K562 (cell line): ENCODE measurements around the gene TXLNA. TPM values are rescaled to one million over a fixed set of nuclear protein-coding genes. Genes with fewer than 3 reads are reported as not detected.
A peak's percentile ranks its signal among the peaks of the same experiment; 100 is the strongest.

Experiments used
- CREBBP ChIP-seq: IDR thresholded peaks from one replicate; pipeline ENCODE4 v1.6.1; 2012; ENCODE audit warnings: low read depth, mild to moderate bottlenecking, control low read depth, inconsistent platforms, low read length
- EGR1 ChIP-seq: fragments of 450-650 bp; conservative IDR thresholded peaks from 2 replicates; pipeline ENCODE4 v1.6.1; 2017; ENCODE audit warnings: mild to moderate bottlenecking
- ELF2 ChIP-seq: fragments of 250-450 bp; sonication (Bioruptor Pico); IDR thresholded peaks from 2 replicates; pipeline ENCODE4 v1.5.0; 2021; ENCODE audit warnings: mild to moderate bottlenecking
- EP300 ChIP-seq: IDR thresholded peaks from 2 replicates; pipeline ENCODE4 v1.6.1; 2012; ENCODE audit warnings: low read length, improper control_type of control experiment
- ERF ChIP-seq: fragments of 450-650 bp; formaldehyde crosslinking; IDR thresholded peaks from 2 replicates; pipeline ENCODE4 v1.4.0; 2020; ENCODE audit warnings: mild to moderate bottlenecking, mixed read lengths
- FOXA3 ChIP-seq, 2 experiments: fragments of 450-650 bp in 1 of 2; sonication (generic) in 1 of 2; formaldehyde crosslinking; IDR thresholded peaks in 1 of 2; conservative IDR thresholded peaks in 1 of 2; 2 replicates each; pipeline versions ENCODE4 v1.4.0 to v1.8.0; 2020 to 2022; ENCODE audit warnings: mild to moderate bottlenecking in 2 of 2, missing genetic modification reagents in 1 of 2
- HDAC6 ChIP-seq: IDR thresholded peaks from 2 replicates; pipeline ENCODE4 v1.6.1; 2012; ENCODE audit warnings: low read depth, mild to moderate bottlenecking, control low read depth, inconsistent platforms, low read length, moderate library complexity
- HNRNPUL1 ChIP-seq: fragments of 200-400 bp; formaldehyde crosslinking; IDR thresholded peaks from 2 replicates; pipeline ENCODE4 v1.6.1; 2017; ENCODE audit warnings: low read length
- MAFG ChIP-seq: fragments of 450-650 bp; conservative IDR thresholded peaks from 2 replicates; pipeline ENCODE4 v1.6.1; 2016; ENCODE audit warnings: missing genetic modification characterization, missing compliant biosample characterization
- MCM2 ChIP-seq: fragments of 450-650 bp; IDR thresholded peaks from 2 replicates; pipeline ENCODE4 v1.6.1; 2017; ENCODE audit warnings: low read depth, mild to moderate bottlenecking
- MIER1 ChIP-seq: fragments of 450-650 bp; IDR thresholded peaks from 2 replicates; pipeline ENCODE4 v1.6.1; 2016; ENCODE audit warnings: antibody characterized with exemption, mild to moderate bottlenecking, low read depth
- MYC ChIP-seq, 2 experiments: fragments of 250-450 bp in 1 of 2; sonication (Bioruptor Pico) in 1 of 2; IDR thresholded peaks; 2 replicates each; pipeline versions ENCODE4 v1.5.1 to v1.6.1; 2012 to 2021; ENCODE audit warnings: low read depth in 2 of 2, borderline replicate concordance in 1 of 2, improper control_type of control experiment in 1 of 2, low read length in 1 of 2, mild to moderate bottlenecking in 1 of 2, moderate library complexity in 1 of 2
- NCOA4 ChIP-seq: fragments of 450-650 bp; IDR thresholded peaks from 2 replicates; pipeline ENCODE4 v1.6.1; 2018; ENCODE audit warnings: mild to moderate bottlenecking; ENCODE audit not compliant: partially characterized antibody
- POLR3G ChIP-seq: IDR thresholded peaks from 2 replicates; pipeline ENCODE4 v1.6.1; 2011; ENCODE audit not compliant: insufficient read length, insufficient replicate concordance; ENCODE audit errors: extremely low read depth
- SP2 ChIP-seq: IDR thresholded peaks from 2 replicates; pipeline ENCODE4 v1.6.1; 2011; ENCODE audit warnings: mild to moderate bottlenecking, low read depth, low read length, moderate library complexity; ENCODE audit not compliant: poor library complexity, severe bottlenecking; ENCODE audit errors: extremely low read depth
- STAG1 ChIP-seq: sonication (generic); formaldehyde crosslinking; IDR thresholded peaks from 2 replicates; pipeline ENCODE4 v1.5.0; 2020; ENCODE audit warnings: missing genetic modification reagents, borderline replicate concordance
- ZBTB11 ChIP-seq, 3 experiments: fragments of 200-800 bp in 1 of 3; fragments of 250-450 bp in 1 of 3; fragments of 450-650 bp in 1 of 3; sonication (Bioruptor Pico) in 1 of 3; sonication (Bioruptor generic) in 1 of 3; formaldehyde crosslinking in 1 of 3; IDR thresholded peaks; 2 replicates each; pipeline versions ENCODE4 v1.6.1 to v1.8.0; 2016 to 2022; ENCODE audit warnings: mild to moderate bottlenecking in 2 of 3, missing genetic modification characterization in 2 of 3, missing compliant biosample characterization in 1 of 3, moderate library complexity in 1 of 3
- ZBTB7A ChIP-seq: IDR thresholded peaks from 2 replicates; pipeline ENCODE4 v1.6.1; 2011; ENCODE audit warnings: low read depth, mild to moderate bottlenecking, low read length, moderate library complexity, borderline replicate concordance; ENCODE audit not compliant: control insufficient read depth
- ZNF316 ChIP-seq: fragments of 450-650 bp; IDR thresholded peaks from 2 replicates; pipeline ENCODE4 v1.6.1; 2016
- ZNF507 ChIP-seq: conservative IDR thresholded peaks from 2 replicates; pipeline ENCODE4 v1.6.1; 2017; ENCODE audit warnings: missing genetic modification characterization, missing compliant biosample characterization
- ZNF57 ChIP-seq: fragments of 450-650 bp; formaldehyde crosslinking; IDR thresholded peaks from 2 replicates; pipeline ENCODE4 v1.4.0; 2020; ENCODE audit warnings: mild to moderate bottlenecking, moderate library complexity
- ZNF586 ChIP-seq: fragments of 450-650 bp; formaldehyde crosslinking; conservative IDR thresholded peaks from 2 replicates; pipeline ENCODE4 v1.4.0; 2020; ENCODE audit warnings: mild to moderate bottlenecking, moderate library complexity
- polyA plus RNA-seq, 8 experiments: library from polyadenylated mRNA; depleted of rRNA in 4 of 8; stranded (reverse) in 5 of 8; unstranded in 3 of 8; fragments of >200 nt; fragmentation: Nextera tagmentation in 2 of 8; fragmentation: Illumina TruSeq in 1 of 8; extraction: Ambion mirVana in 2 of 8; extraction: Trizol in 1 of 8; gene quantifications; 2 replicates each; pipeline versions ENCODE4 v1.2.1 to v1.2.3, GENCODE V29; 2011 to 2014; ENCODE audit warnings: inconsistent platforms in 1 of 8, missing spikeins in 1 of 8
- total RNA-seq, 7 experiments: library from RNA; depleted of rRNA in 6 of 7; stranded (reverse); fragments of >200 nt in 6 of 7; fragmentation: Illumina TruSeq in 2 of 7; extraction: Trizol in 2 of 7; gene quantifications; 2 replicates each; pipeline versions ENCODE4 v1.2.1 to v1.2.3, GENCODE V29; 2011 to 2021; ENCODE audit warnings: low replicate concordance in 1 of 7
- TF ChIP-seq, protein P1 (sequence below): fragments of 250-450 bp; sonication (Bioruptor Pico); IDR thresholded peaks from 2 replicates; pipeline ENCODE4 v1.4.0; 2020; ENCODE audit warnings: mild to moderate bottlenecking
- TF ChIP-seq, protein P2 (sequence below): fragments of 450-650 bp; formaldehyde crosslinking; IDR thresholded peaks from 2 replicates; pipeline ENCODE4 v1.4.0; 2020; ENCODE audit warnings: mild to moderate bottlenecking, mixed read lengths

TXLNA gene
- total and polyA plus RNA-seq, 9 of the 15 experiments (the other 6 are each of a cell fraction or from before 2014, with no cell fraction given): 9.2 to 54.5 (median 39.3) TPM

DNA sequence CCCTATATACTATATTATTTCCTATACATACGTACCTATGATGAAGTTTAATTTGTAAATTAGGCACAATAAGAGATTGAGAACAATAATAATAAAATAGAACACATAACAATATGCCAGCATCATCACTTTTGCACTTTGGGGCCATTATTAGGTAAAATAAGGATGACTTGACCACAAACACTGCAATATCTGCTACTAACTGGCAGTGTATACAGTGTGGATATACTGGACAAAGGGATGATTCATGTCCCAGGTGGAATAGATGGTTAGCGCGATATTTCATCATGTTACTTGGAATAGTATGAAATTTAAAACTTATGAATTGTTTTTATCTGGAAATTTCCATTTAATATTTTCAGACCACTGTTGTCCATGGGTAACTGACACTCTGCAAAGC, 35.4 kb upstream of the TXLNA start (continued):
- TF ChIP-seq ELF2 (CRISPR knock-in tag) (no peak), SP2 (no peak), EGR1 (no peak), ZNF316 (peak; percentile 68), HNRNPUL1 (no peak), ZBTB7A (no peak), FOXA3 (CRISPR knock-in tag; conservative IDR thresholded peaks at IDR 0.05 in 1 of 2, IDR thresholded peaks at IDR 0.05 in 1 of 2) (no peak), HDAC6 (no peak), MCM2 (no peak), MIER1 (no peak), ERF (no peak), EP300 (peak; percentile 11; the same call in 1 of the 2 replicates), ZNF586 (CRISPR knock-in tag) (no peak), STAG1 (CRISPR knock-in tag) (no peak), CREBBP (no peak), MAFG (tag) (no peak; the same call in 1 of the 2 replicates), ZNF507 (no peak), POLR3G (no peak), MYC (IDR thresholded peaks at IDR 0.05; ENCODE audit: low read depth, low read length) (no peak), MYC (CRISPR knock-in tag; IDR thresholded peaks at IDR 0.05; ENCODE audit: borderline replicate concordance, low read depth) (no peak), NCOA4 (no peak), ZNF57 (CRISPR knock-in tag) (no peak), ZBTB11 (CRISPR knock-in tag; IDR thresholded peaks at IDR 0.05) (no peak)
- TF ChIP-seq, protein P1, sequence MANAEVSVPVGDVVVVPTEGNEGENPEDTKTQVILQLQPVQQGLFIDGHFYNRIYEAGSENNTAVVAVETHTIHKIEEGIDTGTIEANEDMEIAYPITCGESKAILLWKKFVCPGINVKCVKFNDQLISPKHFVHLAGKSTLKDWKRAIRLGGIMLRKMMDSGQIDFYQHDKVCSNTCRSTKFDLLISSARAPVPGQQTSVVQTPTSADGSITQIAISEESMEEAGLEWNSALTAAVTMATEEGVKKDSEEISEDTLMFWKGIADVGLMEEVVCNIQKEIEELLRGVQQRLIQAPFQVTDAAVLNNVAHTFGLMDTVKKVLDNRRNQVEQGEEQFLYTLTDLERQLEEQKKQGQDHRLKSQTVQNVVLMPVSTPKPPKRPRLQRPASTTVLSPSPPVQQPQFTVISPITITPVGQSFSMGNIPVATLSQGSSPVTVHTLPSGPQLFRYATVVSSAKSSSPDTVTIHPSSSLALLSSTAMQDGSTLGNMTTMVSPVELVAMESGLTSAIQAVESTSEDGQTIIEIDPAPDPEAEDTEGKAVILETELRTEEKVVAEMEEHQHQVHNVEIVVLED (CRISPR knock-in tag): no peak
- TF ChIP-seq, protein P2, sequence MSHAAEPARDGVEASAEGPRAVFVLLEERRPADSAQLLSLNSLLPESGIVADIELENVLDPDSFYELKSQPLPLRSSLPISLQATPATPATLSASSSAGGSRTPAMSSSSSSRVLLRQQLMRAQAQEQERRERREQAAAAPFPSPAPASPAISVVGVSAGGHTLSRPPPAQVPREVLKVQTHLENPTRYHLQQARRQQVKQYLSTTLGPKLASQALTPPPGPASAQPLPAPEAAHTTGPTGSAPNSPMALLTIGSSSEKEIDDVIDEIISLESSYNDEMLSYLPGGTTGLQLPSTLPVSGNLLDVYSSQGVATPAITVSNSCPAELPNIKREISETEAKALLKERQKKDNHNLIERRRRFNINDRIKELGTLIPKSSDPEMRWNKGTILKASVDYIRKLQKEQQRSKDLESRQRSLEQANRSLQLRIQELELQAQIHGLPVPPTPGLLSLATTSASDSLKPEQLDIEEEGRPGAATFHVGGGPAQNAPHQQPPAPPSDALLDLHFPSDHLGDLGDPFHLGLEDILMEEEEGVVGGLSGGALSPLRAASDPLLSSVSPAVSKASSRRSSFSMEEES: no peak
